GM19328 (cell line): ENCODE results near the gene KYAT1.

ENCODE experiments used
- ATAC-seq: cut with Tn5 transposase; IDR thresholded peaks from one replicate; pipeline ENCODE4 v1.9.1; 2021; ENCODE audit warnings: mild to moderate bottlenecking, moderate library complexity; ENCODE audit not compliant: unreplicated experiment

The KYAT1 gene

DNA sequence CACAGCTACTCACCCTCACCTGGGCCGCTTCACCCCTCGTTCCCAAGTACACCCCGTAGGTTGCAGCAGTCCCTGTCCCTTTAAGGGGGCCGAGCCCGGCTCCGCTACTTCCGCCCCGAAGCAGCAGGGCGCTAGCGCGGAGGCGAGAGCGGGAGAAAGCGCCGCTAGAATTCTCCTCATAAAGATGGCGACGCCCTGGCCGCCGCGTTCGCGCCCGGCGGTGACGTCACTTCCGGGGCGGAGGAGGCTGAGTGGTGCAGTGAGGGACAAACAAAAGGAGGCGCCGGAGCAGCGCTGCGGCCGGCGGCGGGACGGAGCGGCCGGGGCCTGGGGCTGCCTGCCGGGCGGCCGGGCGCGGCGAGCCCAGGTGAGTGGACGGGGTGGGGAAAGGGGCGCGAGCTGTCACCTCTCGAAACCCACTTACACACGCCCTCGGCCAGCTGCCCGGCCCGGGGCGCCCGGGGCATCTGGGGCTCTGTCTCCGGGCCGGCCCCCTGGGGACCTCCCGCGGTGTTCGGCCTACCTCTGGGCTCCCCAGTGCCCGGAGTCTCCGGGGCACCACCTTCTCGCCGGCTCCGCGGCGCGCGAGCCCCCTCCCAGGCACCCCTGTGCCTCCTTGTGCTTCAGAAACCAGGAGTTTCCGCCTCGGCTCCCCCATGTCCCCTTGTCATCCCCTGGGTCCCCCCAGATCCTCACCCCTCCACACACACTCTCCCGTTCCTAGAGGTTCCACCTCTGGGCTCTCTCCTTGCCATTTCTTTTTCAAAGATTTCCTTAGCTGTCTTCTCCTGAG, at the start of gene KYAT1, which contains the start of gene LRRC8A:
Gene KYAT1, minus strand, starts transcription at position 67 of the 793 bp plus-strand sequence. CDS start 36,545 bp downstream, outside the sequence.
Gene LRRC8A, plus strand, starts transcription at position 250 of the 793 bp plus-strand sequence. CDS start 25,032 bp downstream, outside the sequence.
- ATAC-seq, result peak; percentile 85

- no peak for ATAC-seq
Measured at GRCh38 chr9:128929560-128929959, 47.8 kb upstream of the KYAT1 start.

DNA sequence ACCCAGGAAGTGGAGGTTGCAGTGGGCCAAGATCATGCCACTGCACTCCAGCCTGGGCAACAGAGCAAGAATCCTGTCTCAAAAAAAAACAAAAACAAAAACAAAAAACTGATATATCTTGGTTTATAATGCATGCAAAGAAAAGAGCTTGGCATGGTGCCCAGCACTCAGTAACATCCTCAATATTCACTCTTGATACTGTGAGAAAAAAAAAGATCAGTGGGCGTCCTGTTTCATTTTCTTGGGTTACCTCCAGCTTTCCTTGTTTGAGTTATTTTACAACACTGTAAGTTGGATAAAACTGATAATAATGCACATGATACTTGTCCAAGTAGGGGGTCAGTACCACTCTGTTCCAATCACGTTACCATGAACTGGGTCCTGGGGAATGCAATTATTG, 46.9 kb upstream of the KYAT1 start:
- no peak for ATAC-seq

GRCh38 chr9:128927731-128928411, 46.1 kb upstream of the KYAT1 start:
- no peak for ATAC-seq

DNA sequence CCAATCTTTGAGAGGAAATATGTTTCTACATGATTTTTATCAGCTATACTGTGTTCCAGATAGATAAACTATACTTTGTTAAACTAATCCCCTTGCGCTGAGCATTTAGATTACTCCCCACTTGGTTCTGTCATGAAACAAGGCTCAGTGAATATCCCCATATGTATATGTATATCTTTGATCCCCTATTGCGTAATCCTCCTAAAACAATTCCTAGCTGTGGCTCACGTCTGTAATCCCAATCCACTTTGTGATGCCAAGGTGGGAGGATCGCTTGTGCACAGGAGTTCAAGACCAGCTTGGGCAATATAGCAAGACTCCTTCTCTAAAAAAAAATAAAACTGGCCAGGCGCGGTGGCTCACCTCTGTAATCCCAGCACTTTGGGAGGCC, 41.7 kb upstream of the KYAT1 start:
- ATAC-seq, result no peak

GRCh38 chr9:128921881-128922763, 40.4 kb upstream of the KYAT1 start:
- ATAC-seq, result no peak

DNA sequence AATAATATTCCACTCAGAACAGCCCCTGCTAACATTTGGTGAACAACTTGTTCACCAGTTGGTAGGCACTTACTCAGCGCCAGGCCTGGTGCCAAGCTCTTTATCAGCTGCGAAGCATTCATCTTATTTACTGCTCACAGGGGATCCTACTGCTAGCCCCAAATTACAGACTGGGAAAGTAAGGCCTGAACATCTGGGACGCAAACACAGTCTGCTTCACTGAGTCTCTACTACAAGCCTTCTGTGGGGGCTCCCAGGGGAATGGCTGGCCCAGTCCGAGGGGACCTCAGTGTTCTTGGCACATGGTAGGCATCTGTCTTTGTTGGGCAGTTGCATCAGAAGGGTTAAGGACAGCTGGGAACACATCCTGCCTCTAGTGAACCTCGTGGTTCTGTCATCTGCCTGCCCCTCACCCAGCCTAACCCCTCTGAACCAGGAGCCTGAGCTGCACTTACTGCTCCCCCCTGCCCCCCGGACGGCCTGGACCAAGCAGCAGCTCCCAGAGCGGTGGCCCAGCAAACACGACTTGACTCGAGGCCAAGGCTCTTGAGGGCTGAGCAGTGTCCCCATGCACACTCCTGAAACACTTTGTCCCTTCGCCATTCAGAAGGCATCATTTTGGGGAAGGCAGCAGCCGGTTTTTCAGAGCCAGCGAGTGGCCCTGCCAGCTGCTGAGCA, 38.8 kb upstream of the KYAT1 start, which contains the start of gene PHYHD1:
Gene PHYHD1, plus strand, starts transcription at position 602 of the 678 bp plus-strand sequence. CDS start 1,342 bp downstream, outside the sequence.
- ATAC-seq, result no peak

GRCh38 chr9:128919402-128920089, 37.8 kb upstream of the KYAT1 start:
- no peak for ATAC-seq

GRCh38 chr9:128918921-128919320, 37.2 kb upstream of the KYAT1 start:
- no peak for ATAC-seq

DNA sequence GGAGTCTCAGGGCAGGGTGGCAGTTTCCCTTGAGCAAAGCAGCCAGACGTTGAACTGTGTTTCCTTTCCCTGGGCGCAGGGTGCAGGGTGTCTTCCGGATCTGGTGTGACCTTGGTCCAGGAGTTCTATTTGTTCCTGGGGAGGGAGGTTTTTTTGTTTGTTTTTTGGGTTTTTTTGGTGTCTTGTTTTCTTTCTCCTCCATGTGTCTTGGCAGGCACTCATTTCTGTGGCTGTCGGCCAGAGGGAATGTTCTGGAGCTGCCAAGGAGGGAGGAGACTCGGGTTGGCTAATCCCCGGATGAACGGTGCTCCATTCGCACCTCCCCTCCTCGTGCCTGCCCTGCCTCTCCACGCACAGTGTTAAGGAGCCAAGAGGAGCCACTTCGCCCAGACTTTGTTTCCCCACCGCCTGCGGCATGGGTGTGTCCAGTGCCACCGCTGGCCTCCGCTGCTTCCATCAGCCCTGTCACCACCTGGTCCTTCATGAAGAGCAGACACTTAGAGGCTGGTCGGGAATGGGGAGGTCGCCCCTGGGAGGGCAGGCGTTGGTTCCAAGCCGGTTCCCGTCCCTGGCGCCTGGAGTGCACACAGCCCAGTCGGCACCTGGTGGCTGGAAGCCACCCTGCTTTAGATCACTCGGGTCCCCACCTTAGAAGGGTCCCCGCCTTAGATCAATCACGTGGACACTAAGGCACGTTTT, 35.5 kb upstream of the KYAT1 start:
- no peak for ATAC-seq

DNA sequence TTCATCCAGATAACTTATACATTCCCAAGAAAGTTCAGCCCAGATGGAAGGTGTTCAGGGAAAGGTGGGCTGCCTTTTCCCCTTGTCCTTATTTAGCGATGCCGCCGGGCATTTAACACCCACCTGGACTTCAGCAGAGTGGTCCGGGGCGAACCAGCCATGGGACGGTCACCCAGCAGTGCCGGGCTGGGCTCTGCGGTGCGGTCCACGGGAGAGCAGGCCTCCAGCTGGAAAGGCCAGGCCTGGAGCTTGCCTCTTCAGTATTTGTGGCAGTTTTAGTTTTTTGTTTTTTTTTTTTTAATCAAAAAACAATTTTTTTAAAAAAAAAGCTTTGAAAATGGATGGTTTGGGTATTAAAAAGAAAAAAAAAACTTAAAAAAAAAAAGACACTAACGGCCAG, 35.0 kb upstream of the KYAT1 start:
- ATAC-seq, result no peak

DNA sequence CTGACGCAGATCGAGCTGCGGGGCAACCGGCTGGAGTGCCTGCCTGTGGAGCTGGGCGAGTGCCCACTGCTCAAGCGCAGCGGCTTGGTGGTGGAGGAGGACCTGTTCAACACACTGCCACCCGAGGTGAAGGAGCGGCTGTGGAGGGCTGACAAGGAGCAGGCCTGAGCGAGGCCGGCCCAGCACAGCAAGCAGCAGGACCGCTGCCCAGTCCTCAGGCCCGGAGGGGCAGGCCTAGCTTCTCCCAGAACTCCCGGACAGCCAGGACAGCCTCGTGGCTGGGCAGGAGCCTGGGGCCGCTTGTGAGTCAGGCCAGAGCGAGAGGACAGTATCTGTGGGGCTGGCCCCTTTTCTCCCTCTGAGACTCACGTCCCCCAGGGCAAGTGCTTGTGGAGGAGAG, 34.5 kb upstream of the KYAT1 start:
- no peak for ATAC-seq

DNA sequence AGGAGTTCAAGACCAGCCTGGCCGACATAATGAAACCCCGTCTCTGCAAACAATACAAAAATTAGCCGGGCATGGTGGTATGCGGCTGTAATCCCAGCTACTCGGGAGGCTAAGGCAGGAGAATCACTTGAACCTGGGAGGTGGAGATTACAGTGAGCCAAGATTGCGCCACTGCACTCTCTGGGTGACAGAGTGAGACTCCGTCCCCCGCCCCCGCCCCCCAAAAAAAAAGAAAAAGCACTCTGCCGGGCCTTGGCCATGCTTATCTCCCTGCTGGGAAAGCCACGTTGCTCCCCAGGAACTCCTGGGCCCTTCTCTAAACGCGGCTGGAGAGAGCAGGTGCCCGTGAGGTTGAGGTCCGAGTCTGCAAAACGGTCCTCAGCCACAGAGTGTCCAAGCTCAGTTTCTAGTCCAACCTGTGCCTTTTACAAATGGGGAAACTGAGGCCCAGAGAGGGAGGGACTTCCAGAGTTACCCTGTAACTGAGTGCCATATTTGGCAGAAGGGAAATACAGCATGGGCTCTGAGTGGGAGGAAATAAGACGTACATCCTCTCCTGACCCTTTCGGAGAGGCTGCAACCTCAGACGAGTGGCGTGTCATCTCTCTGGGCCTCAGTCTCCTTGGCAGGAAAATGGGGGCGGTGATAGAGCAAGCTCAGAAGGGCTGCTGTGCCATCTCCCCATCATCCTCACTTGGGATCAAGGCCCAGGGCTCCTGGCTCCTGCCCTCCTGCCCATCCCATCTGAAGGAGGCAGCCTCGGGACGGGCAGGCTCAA, 32.4 kb upstream of the KYAT1 start:
- ATAC-seq, result no peak

- no peak for ATAC-seq
Measured at GRCh38 chr9:128913048-128913900, 31.5 kb upstream of the KYAT1 start.

- ATAC-seq, result no peak
Measured at GRCh38 chr9:128912270-128912853, 30.6 kb upstream of the KYAT1 start.

DNA sequence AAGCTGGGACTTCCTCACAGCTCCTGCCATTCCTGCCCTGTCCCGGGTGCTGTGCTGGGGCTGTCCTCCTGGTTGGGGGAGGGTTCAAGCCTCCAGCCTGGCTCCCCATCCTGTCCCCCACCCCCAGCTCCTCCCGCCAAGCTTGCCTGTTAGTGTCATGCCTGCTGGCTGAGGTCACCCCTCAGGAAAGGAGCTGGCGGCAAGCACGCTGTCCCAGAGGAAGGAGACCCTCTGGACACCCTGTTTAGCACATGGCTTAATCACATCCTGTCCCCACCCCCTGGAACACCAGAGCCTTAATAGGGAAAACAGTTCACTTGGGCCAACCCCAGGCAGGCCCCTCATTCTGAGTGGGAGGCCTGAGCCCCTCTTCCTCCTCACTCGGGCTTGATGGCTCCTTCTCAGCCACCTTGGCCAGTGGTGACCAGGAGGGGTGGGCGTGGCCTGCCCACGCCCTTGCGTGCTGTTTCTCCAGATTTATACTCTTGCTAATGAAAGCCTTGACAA, 29.8 kb upstream of the KYAT1 start:
- no peak for ATAC-seq

DNA sequence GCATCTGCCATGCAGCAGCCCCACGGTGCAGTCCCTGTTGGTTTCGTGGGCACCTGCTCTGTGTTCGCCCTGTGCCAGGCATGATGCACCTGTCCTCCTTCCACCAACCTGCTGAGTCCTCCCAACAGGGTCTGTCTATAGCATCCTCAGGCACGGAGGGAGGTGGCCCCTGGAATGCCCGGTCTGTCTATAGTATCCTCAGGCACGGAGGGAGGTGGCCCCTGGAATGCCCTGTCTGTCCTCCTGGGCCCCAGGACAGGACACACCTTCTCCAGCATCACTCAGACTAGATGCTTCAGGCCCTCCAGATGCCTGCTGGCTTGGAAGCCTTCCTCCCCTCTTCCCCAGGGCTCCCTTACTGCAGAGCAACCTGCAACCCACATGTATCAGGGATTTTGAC, 29.2 kb upstream of the KYAT1 start:
- no peak for ATAC-seq
